ENCODE data around the gene ACTRT2. TPM values are rescaled to one million over a fixed set of nuclear protein-coding genes. Genes with fewer than 3 reads are reported as not detected.

ACTRT2 gene
- total RNA-seq, 1 experiment from 2014 or later = not detected

GRCh38 chr1:3068564-3069431 is 47.5 kb downstream of the ACTRT2 start, which contains the start of gene PRDM16:
Gene PRDM16, plus strand, starts transcription at chr1:3069203. Its CDS starts 57 bp downstream, at chr1:3069260.
- CTCF ChIA-PET = no interaction called here
- no peak within 1 kb of the TSS for H3K27ac ChIP-seq (ENCODE audit: low read length)
- H3K9ac ChIP-seq (ENCODE audit: low read length) = no peak within 1 kb of the TSS

GRCh38 chr1:3069491-3070308 is 48.4 kb downstream of the ACTRT2 start:
- Histone ChIP-seq H3K79me2 (ENCODE audit: low read length) (no peaks in the 10 kb centered on the region), H3F3A (ENCODE audit: low read length, unreplicated experiment) (no peaks in the 10 kb centered on the region), H3K27ac (ENCODE audit: low read length) (no peak overlapping the region), H3K36me3 (ENCODE audit: low read depth, low read length) (no peaks in the 10 kb centered on the region), H3K4me1 (ENCODE audit: insufficient read depth, low read length) (peaks cover 3% of the 10 kb centered on the region; the same call in 1 of the 2 replicates), H3K27me3 (ENCODE audit: low read length) (peaks cover 80% of the 10 kb centered on the region), H2AFZ (ENCODE audit: low read length) (peak overlapping the region; percentile 74), H3K9me2 (replicated peaks; ENCODE audit: low read length) (no peaks in the 10 kb centered on the region), H3K9me3 (ENCODE audit: low read length) (no peaks in the 10 kb centered on the region), H3K4me2 (ENCODE audit: low read length) (peak overlapping the region; percentile 96), H4K20me1 (ENCODE audit: low read length) (no peaks in the 10 kb centered on the region), H3K9ac (ENCODE audit: low read length) (no peak overlapping the region), H3K4me3 (ENCODE audit: low read length) (peak overlapping the region; percentile 74)
- CTCF ChIA-PET = no interaction called here
- intact Hi-C loops (cut with micrococcal nuclease) = loop anchor here (5.0 kb wide), 1 partner anchor 343 kb away; no protein-coding TSS in a partner anchor
- POLR2A ChIA-PET (ENCODE audit: unreplicated experiment) = no interaction called here
- TF ChIP-seq CTCF (conservative IDR thresholded peaks at IDR 0.05; ENCODE audit: low read depth, low read length) = peak; percentile 53
- TF ChIP-seq EZH2phosphoT487 (IDR thresholded peaks at IDR 0.05; ENCODE audit: borderline replicate concordance, low read length) = peak; percentile 74; the same call in 1 of the 2 replicates
- peak; percentile 98 for TF ChIP-seq EZH2 (IDR thresholded peaks at IDR 0.05; ENCODE audit: low read length, unreplicated experiment)
- no TSS peak for BruUV-seq (replicated peaks)
- ATAC-seq (peak; percentile 52), DNase-seq (peak; percentile 40)

More at GRCh38 chr1:3068564-3069431, 47.5 kb downstream of the ACTRT2 start, which contains the start of gene PRDM16:
- H3K4me2 ChIP-seq (ENCODE audit: low read length) = peak within 1 kb of the TSS; percentile 96
- BruUV-seq (replicated peaks) = no TSS peak
- intact Hi-C loops (cut with micrococcal nuclease) = loop anchor here (5.0 kb wide), 1 partner anchor 344 kb away; no protein-coding TSS in a partner anchor
- no peaks in the 10 kb centered on the region for H4K20me1 ChIP-seq (ENCODE audit: low read length)
- peaks cover 3% of the 10 kb centered on the region; the same call in 1 of the 2 replicates for H3K4me1 ChIP-seq (ENCODE audit: insufficient read depth, low read length)
- ATAC-seq = peak; percentile 12; the same call in 1 of the 2 replicates
- peak; percentile 61 for DNase-seq
- peak within 1 kb of the TSS; percentile 75 for H2AFZ ChIP-seq (ENCODE audit: low read length)
- no peaks in the 10 kb centered on the region for H3K9me2 ChIP-seq (replicated peaks; ENCODE audit: low read length)
- H3K9me3 ChIP-seq (ENCODE audit: low read length) = no peaks in the 10 kb centered on the region
- H3K36me3 ChIP-seq (ENCODE audit: low read depth, low read length) = no peaks in the 10 kb centered on the region
- TF ChIP-seq EZH2 (IDR thresholded peaks at IDR 0.05; ENCODE audit: low read length, unreplicated experiment) (peak; percentile 91), EZH2phosphoT487 (IDR thresholded peaks at IDR 0.05; ENCODE audit: borderline replicate concordance, low read length) (peak; percentile 79; the same call in 1 of the 2 replicates), CTCF (conservative IDR thresholded peaks at IDR 0.05; ENCODE audit: low read depth, low read length) (no peak)
- no peaks in the 10 kb centered on the region for H3K79me2 ChIP-seq (ENCODE audit: low read length)
- H3K27me3 ChIP-seq (ENCODE audit: low read length) = peaks cover 83% of the 10 kb centered on the region
- POLR2A ChIA-PET (ENCODE audit: unreplicated experiment) = no interaction called here
- peak within 1 kb of the TSS; percentile 74 for H3K4me3 ChIP-seq (ENCODE audit: low read length)
- no peaks in the 10 kb centered on the region for H3F3A ChIP-seq (ENCODE audit: low read length, unreplicated experiment)

Measured in PC-3 (cell line).